K562 (cell line): ENCODE data around the gene CACYBP. TPM values are rescaled to one million over a fixed set of nuclear protein-coding genes. Genes with fewer than 3 reads are reported as not detected.
A peak's percentile ranks its signal among the peaks of the same experiment; 100 is the strongest.

Experiments used
- ATAC-seq: fragments of 200-7000 bp; cut with Tn5 transposase; 3 replicates; pipeline ENCODE4 v1.9.1; 2020; ENCODE audit warnings: moderate library complexity
- Bru-seq: library from RNA; stranded (reverse); fragments of 400-500 nt; gene quantifications from one replicate; lab custom pipeline; 2021; lab: Mats Ljungman, UMichigan
- BruChase-seq, 2 experiments: library from RNA; stranded (reverse); fragments of 400-500 nt; gene quantifications; one replicate each; lab custom pipeline; 2021; lab: Mats Ljungman, UMichigan
- BruUV-seq: library from RNA; stranded (reverse); fragments of 400-500 nt; replicated peaks from 2 replicates; lab custom pipeline; 2021; lab: Mats Ljungman, UMichigan
- CTCF ChIA-PET: fragments of 300-600 bp; formaldehyde crosslinking; extraction: SDS; loops from one replicate; lab custom pipeline; 2021; ENCODE audit warnings: low intra/inter-chr PET ratio; lab: Yijun Ruan, JAX
- POLR2A ChIA-PET: fragments of 300-600, 350-650 bp; sonication (Branson Sonifier 250); formaldehyde crosslinking; extraction: SDS; loops from one replicate; lab custom pipeline; 2021; ENCODE audit warnings: antibody characterized with exemption, inconsistent platforms; lab: Yijun Ruan, JAX
- DNase-seq, 4 experiments: peaks; one replicate each; pipeline versions ENCODE4 v3.0.0 to v3.0.0-alpha.2; 2011 to 2018; ENCODE audit warnings: low spot score in 3 of 4, mixed read lengths in 3 of 4; ENCODE audit errors: extremely low read depth in 1 of 4
- FAIRE-seq: peaks from 2 replicates; lab custom pipeline; 2011; peaks lifted over from hg19 to GRCh38; lab: Jason Lieb, UNC
- H2AFZ ChIP-seq: 2 replicates; pipeline ENCODE4 v1.6.0; 2011; ENCODE audit warnings: low read depth, low read length, control low read depth, inconsistent platforms
- H3K27ac ChIP-seq: fragments of 200-600 bp; 3 replicates; pipeline ENCODE4 v1.8.0; 2011; ENCODE audit warnings: low read depth, mild to moderate bottlenecking, control low read depth, inconsistent platforms, low read length, moderate library complexity, mixed read lengths; ENCODE audit errors: extremely low read depth
- H3K27me3 ChIP-seq, 2 experiments: fragments of 300-600 bp in 1 of 2; 2 replicates in 1 of 2; 3 replicates in 1 of 2; pipeline versions ENCODE4 v1.6.0 to v1.8.0; 2011; ENCODE audit warnings: inconsistent platforms in 2 of 2, low read length in 2 of 2, mild to moderate bottlenecking in 1 of 2, mixed read lengths in 1 of 2, moderate library complexity in 1 of 2; ENCODE audit not compliant: control insufficient read depth in 2 of 2, insufficient read depth in 2 of 2
- H3K36me3 ChIP-seq: fragments of 300-600 bp; 3 replicates; pipeline ENCODE4 v1.8.0; 2011; ENCODE audit warnings: mild to moderate bottlenecking, low read length, inconsistent platforms; ENCODE audit not compliant: control insufficient read depth, insufficient read depth
- H3K4me1 ChIP-seq, 2 experiments: fragments of 200-600 bp in 1 of 2; replicated peaks in 1 of 2; 2 replicates in 1 of 2; 3 replicates in 1 of 2; pipeline versions ENCODE4 v1.5.1 to v1.8.0; 2011; ENCODE audit warnings: inconsistent platforms in 2 of 2, low read length in 2 of 2, mild to moderate bottlenecking in 1 of 2, mixed read lengths in 1 of 2, moderate library complexity in 1 of 2; ENCODE audit not compliant: control insufficient read depth in 2 of 2, insufficient read depth in 2 of 2
- H3K4me2 ChIP-seq: 2 replicates; pipeline ENCODE4 v1.6.1; 2011; ENCODE audit warnings: low read length, control low read depth, inconsistent platforms, mixed read lengths; ENCODE audit not compliant: insufficient read depth
- H3K4me3 ChIP-seq: fragments of 200-600 bp; sonication (generic), shearing (Covaris generic); 2 replicates; pipeline ENCODE4 v1.5.1; 2016; ENCODE audit warnings: control low read depth, inconsistent platforms
- H3K79me2 ChIP-seq: fragments of 200-600 bp; 3 replicates; pipeline ENCODE4 v1.8.0; 2011; ENCODE audit warnings: low read length, inconsistent platforms; ENCODE audit not compliant: control insufficient read depth, insufficient read depth
- H3K9ac ChIP-seq, 2 experiments: 2 replicates each; pipeline versions ENCODE4 v1.6.0 to v1.6.1; 2011; ENCODE audit warnings: low read depth in 2 of 2, low read length in 2 of 2, control low read depth in 1 of 2, inconsistent platforms in 1 of 2, mild to moderate bottlenecking in 1 of 2, mixed read lengths in 1 of 2; ENCODE audit not compliant: insufficient read depth in 1 of 2
- H3K9me1 ChIP-seq: one replicate; pipeline ENCODE4 v1.6.0; 2011; ENCODE audit warnings: inconsistent platforms, mild to moderate bottlenecking, low read length, moderate library complexity; ENCODE audit not compliant: control insufficient read depth, insufficient read depth
- H3K9me3 ChIP-seq: replicated peaks from 2 replicates; pipeline ENCODE4 v1.5.1; 2011; ENCODE audit warnings: low read depth, low read length, inconsistent platforms; ENCODE audit not compliant: control insufficient read depth, insufficient read depth
- H4K20me1 ChIP-seq: replicated peaks from 2 replicates; pipeline ENCODE4 v1.6.1; 2011; ENCODE audit warnings: low read length, inconsistent platforms, mixed read lengths; ENCODE audit not compliant: control insufficient read depth, insufficient read depth
- CBX1 ChIP-seq: sonication (generic); IDR thresholded peaks from 2 replicates; pipeline ENCODE4 v1.6.1; 2016; ENCODE audit warnings: antibody characterized with exemption, low read depth, mild to moderate bottlenecking
- ETV6 ChIP-seq, 3 experiments: fragments of 150-350 bp in 1 of 3; sonication (generic) in 1 of 3; formaldehyde crosslinking in 1 of 3; IDR thresholded peaks; 2 replicates each; pipeline versions ENCODE4 v1.6.1 to v1.8.0; 2014 to 2022; ENCODE audit warnings: borderline replicate concordance in 2 of 3, low read depth in 2 of 3, antibody characterized with exemption in 1 of 3, low read length in 1 of 3, mild to moderate bottlenecking in 1 of 3, missing genetic modification reagents in 1 of 3
- FIP1L1 ChIP-seq: fragments of 200-400 bp; formaldehyde crosslinking; IDR thresholded peaks from 2 replicates; pipeline ENCODE4 v1.6.1; 2018; ENCODE audit warnings: mild to moderate bottlenecking, low read depth, low read length; ENCODE audit not compliant: poor library complexity, severe bottlenecking
- FUS ChIP-seq: fragments of 200-400 bp; formaldehyde crosslinking; optimal IDR thresholded peaks from 2 replicates; pipeline ENCODE3; 2017; ENCODE audit warnings: low read depth, low read length
- HES1 ChIP-seq: fragments of 450-650 bp; IDR thresholded peaks from 2 replicates; pipeline ENCODE4 v1.6.1; 2016; ENCODE audit warnings: low read depth, mild to moderate bottlenecking, moderate library complexity
- KAT7 ChIP-seq: sonication (generic); formaldehyde crosslinking; IDR thresholded peaks from 2 replicates; pipeline ENCODE4 v1.8.0; 2022; ENCODE audit warnings: missing genetic modification reagents, mild to moderate bottlenecking, borderline replicate concordance
- MAZ ChIP-seq, 2 experiments: fragments of 450-650 bp in 1 of 2; sonication (generic) in 1 of 2; formaldehyde crosslinking; IDR thresholded peaks in 1 of 2; conservative IDR thresholded peaks in 1 of 2; 2 replicates each; pipeline versions ENCODE4 v1.4.0 to v1.5.0; 2020; ENCODE audit warnings: mild to moderate bottlenecking in 1 of 2, missing genetic modification reagents in 1 of 2
- MTA3 ChIP-seq: fragments of 450-650 bp; formaldehyde crosslinking; IDR thresholded peaks from 2 replicates; pipeline ENCODE4 v1.6.1; 2017; ENCODE audit warnings: mild to moderate bottlenecking, borderline replicate concordance
- POLR2AphosphoS5 ChIP-seq: IDR thresholded peaks from 2 replicates; pipeline ENCODE4 v1.6.1; 2011; ENCODE audit warnings: mild to moderate bottlenecking, low read depth, low read length, moderate library complexity; ENCODE audit not compliant: control insufficient read depth, insufficient read depth
- POLR3A ChIP-seq: IDR thresholded peaks from 2 replicates; pipeline ENCODE4 v1.6.1; 2011; ENCODE audit warnings: borderline replicate concordance, mild to moderate bottlenecking, moderate library complexity; ENCODE audit not compliant: insufficient read length, insufficient read depth; ENCODE audit errors: extremely low read depth
- U2AF1 ChIP-seq: fragments of 200-400 bp; formaldehyde crosslinking; optimal IDR thresholded peaks from 2 replicates; pipeline ENCODE3; 2017; ENCODE audit warnings: mild to moderate bottlenecking, low read depth, low read length, moderate library complexity
- WGBS: fragments of 100-300 bp; shearing (Covaris generic); methylation state at CpG from one replicate; pipeline ENCODE4 v1.1.6; 2016; ENCODE audit warnings: low coverage, mixed read lengths; ENCODE audit not compliant: insufficient coverage; ENCODE audit errors: missing lambda C conversion rate; 5-methylcytosine and 5-hydroxymethylcytosine counted together
- in situ Hi-C: fragments of 300-500 bp; cut with MboI; formaldehyde crosslinking; loops from 4 replicates; pipeline ENCODE4 v1.15.0; 2018; ENCODE audit warnings: inconsistent platforms, mixed read lengths
- intact Hi-C: fragments of 100-400 bp; cut with micrococcal nuclease; formaldehyde crosslinking; loops from 2 replicates; pipeline ENCODE4 v1.14.2; 2022
- long read RNA-seq, 3 experiments: library from polyadenylated mRNA in 2 of 3; library from RNA in 1 of 3; unstranded in 2 of 3; stranded (forward) in 1 of 3; transcript quantifications; one replicate each; pipeline ENCODE4 v2.0.0, GENCODE V29; 2019 to 2022
- polyA minus RNA-seq, 3 experiments: library from RNA; depleted of rRNA, polyadenylated mRNA; stranded (reverse); fragments of >200 nt; gene quantifications; 2 replicates each; pipeline ENCODE4 v1.2.3, GENCODE V29; 2011
- polyA plus RNA-seq, 8 experiments: library from polyadenylated mRNA; depleted of rRNA in 4 of 8; stranded (reverse) in 5 of 8; unstranded in 3 of 8; fragments of >200 nt; fragmentation: Nextera tagmentation in 2 of 8; fragmentation: Illumina TruSeq in 1 of 8; extraction: Ambion mirVana in 2 of 8; extraction: Trizol in 1 of 8; gene quantifications; 2 replicates each; pipeline versions ENCODE4 v1.2.1 to v1.2.3, GENCODE V29; 2011 to 2014; ENCODE audit warnings: inconsistent platforms in 1 of 8, missing spikeins in 1 of 8
- total RNA-seq, 7 experiments: library from RNA; depleted of rRNA in 6 of 7; stranded (reverse); fragments of >200 nt in 6 of 7; fragmentation: Illumina TruSeq in 2 of 7; extraction: Trizol in 2 of 7; gene quantifications; 2 replicates each; pipeline versions ENCODE4 v1.2.1 to v1.2.3, GENCODE V29; 2011 to 2021; ENCODE audit warnings: low replicate concordance in 1 of 7

Gene CACYBP
- total RNA-seq (2011; cell fraction: chromatin; rRNA removed; ENCODE audit: low replicate concordance), result 23.3 and 112 TPM in 2 replicates
- total RNA-seq (2011; cell fraction: nucleolus; rRNA removed), result 24.3 and 27.0 TPM in 2 replicates
- 34.6 and 38.8 TPM in 2 replicates for total RNA-seq (2011; cell fraction: nucleoplasm; rRNA removed)
- total RNA-seq (2014; rRNA removed), result 696 and 1,428 TPM in 2 replicates
- total RNA-seq (2014; rRNA removed; fragmentation: Illumina TruSeq; extraction: Trizol), result 461 and 476 TPM in 2 replicates
- 488 and 504 TPM in 2 replicates for total RNA-seq (2015; rRNA removed; fragmentation: Illumina TruSeq; extraction: Trizol)
- 337 and 346 TPM in 2 replicates for total RNA-seq (2021)
- 96.9 and 147 TPM in 2 replicates for polyA plus RNA-seq (2011; rRNA removed)
- 33.9 and 55.7 TPM in 2 replicates for polyA plus RNA-seq (2011; cell fraction: cytosol; rRNA removed)
- 25.6 and 30.5 TPM in 2 replicates for polyA plus RNA-seq (2011; cell fraction: nucleus; rRNA removed)
- 217 and 328 TPM in 2 replicates for polyA plus RNA-seq (2012)
- 455 and 517 TPM in 2 replicates for polyA plus RNA-seq (2014; fragmentation: Illumina TruSeq; extraction: Trizol)
- polyA plus RNA-seq (2014; fragmentation: Nextera tagmentation; extraction: Ambion mirVana), result 100 to 1,000 TPM; 468 to 510 TPM
- 1,244 and 1,576 TPM in 2 replicates for polyA plus RNA-seq (2014; rRNA removed)
- polyA minus RNA-seq (2011; rRNA and poly(A)+ RNA removed), result 106 and 118 TPM in 2 replicates
- polyA minus RNA-seq (2011; cell fraction: cytosol; rRNA and poly(A)+ RNA removed), result 54.5 and 56.8 TPM in 2 replicates
- polyA minus RNA-seq (2011; cell fraction: nucleus; rRNA and poly(A)+ RNA removed), result 30.0 and 70.6 TPM in 2 replicates
- Bru-seq, nascent RNA, result percentile 97 among the genes with signal in this experiment
- percentile 94 among the genes with signal in this experiment for BruChase-seq, experiment 1, labeled RNA remaining after a 2-hour chase
- BruChase-seq, experiment 2, labeled RNA remaining after a 6-hour chase, result percentile 97 among the genes with signal in this experiment
- long read RNA-seq, experiment 1, transcript CACYBP-201 (6 exons, 2,766 nt), result major isoform, 932 of 1,252 reads
- long read RNA-seq, experiment 1, transcript CACYBP-209 (6 exons, 2,835 nt), result minor isoform, 25 of 1,252 reads
- long read RNA-seq, experiment 1, transcript CACYBP-202 (6 exons, 1,059 nt), result minor isoform, 6 of 1,252 reads
- long read RNA-seq, experiment 1, partial matches to known transcripts, result 19 of 1,252 reads
- long read RNA-seq, experiment 1, other reads (novel, unspliced or antisense), result 268 of 1,252 reads
- long read RNA-seq, experiment 2, transcript CACYBP-209 (6 exons, 2,835 nt), result minor isoform, 12 of 487 reads
- long read RNA-seq, experiment 2, transcript CACYBP-201 (6 exons, 2,766 nt), result major isoform, 388 of 487 reads
- long read RNA-seq, experiment 2, partial matches to known transcripts, result 37 of 487 reads
- long read RNA-seq, experiment 2, other reads (novel, unspliced or antisense), result 46 of 487 reads
- long read RNA-seq, experiment 3, transcript CACYBP-207 (5 exons, 804 nt), result minor isoform, 44 of 572 reads
- long read RNA-seq, experiment 3, transcript CACYBP-209 (6 exons, 2,835 nt), result minor isoform, 15 of 572 reads
- long read RNA-seq, experiment 3, transcript CACYBP-201 (6 exons, 2,766 nt), result major isoform, 482 of 572 reads
- long read RNA-seq, experiment 3, partial matches to known transcripts, result 11 of 572 reads
- long read RNA-seq, experiment 3, other reads (novel, unspliced or antisense), result 16 of 572 reads

- H3K4me3 ChIP-seq, result peak within 1 kb of the TSS; percentile 90
- H4K20me1 ChIP-seq, result no peaks in the 10 kb centered on the region; the same call in none of the 2 replicates
- no peaks in the 10 kb centered on the region for H3K9me3 ChIP-seq
- H3K9me1 ChIP-seq, result no peaks in the 10 kb centered on the region
- H2AFZ ChIP-seq, result peak within 1 kb of the TSS; percentile 99
- no peaks in the 10 kb centered on the region for H3K27me3 ChIP-seq
- peaks cover 77% of the 10 kb centered on the region for H3K79me2 ChIP-seq
- ATAC-seq (peak; percentile 85), DNase-seq (peak in 1 of 4 experiments; percentile 51), FAIRE-seq (no peak)
- peak within 1 kb of the TSS; percentile 97 for H3K4me2 ChIP-seq
- in situ Hi-C loops, result loop anchor here (5.0 to 25.0 kb wide), 2 partner anchors 233 to 738 kb away; no protein-coding TSS in a partner anchor
- peak within 1 kb of the TSS; percentile 98 to 99 for H3K9ac ChIP-seq
- intact Hi-C loops, result loop anchor here (2.0 to 5.0 kb wide), 3 partner anchors 23 to 738 kb away; partner anchors contain the start of gene MRPS14
- WGBS, result under 1% methylated on average over 40 of the region's 71 CpGs
- CTCF ChIA-PET, result interaction anchor here (3.5 kb wide), 1 partner anchor 230 kb away, joined by 38 read pairs; no protein-coding TSS in a partner anchor
- peaks cover 13 to 31% of the 10 kb centered on the region in 2 experiments; a peak in 4 of 5 replicates for H3K4me1 ChIP-seq
- BruUV-seq, result no TSS peak
- POLR2A ChIA-PET, result interaction anchor here (0.6 to 4.1 kb wide), 28 partner anchors 9 to 1026 kb away, joined by 3 to 65 read pairs (median 4); partner anchors contain the start of gene MRPS14
- peaks cover 33% of the 10 kb centered on the region for H3K36me3 ChIP-seq
- H3K27ac ChIP-seq, result peak within 1 kb of the TSS; percentile 99
- TF ChIP-seq U2AF1 (peak; percentile 75), HES1 (peak; percentile 86), FIP1L1 (peak; percentile 73), CBX1 (peak; percentile 61), MAZ (CRISPR knock-in tag; conservative IDR thresholded peaks at IDR 0.05 in 1 of 2, IDR thresholded peaks at IDR 0.05 in 1 of 2) (peak; percentile 48 to 65; a peak in 2 of 4 replicates), POLR2AphosphoS5 (peak; percentile 25; the same call in 1 of the 2 replicates), KAT7 (peak; percentile 92), FUS (peak; percentile 68), MTA3 (peak; percentile 77; the same call in 1 of the 2 replicates), POLR3A (no peak), ETV6 (IDR thresholded peaks at IDR 0.05; ENCODE audit: borderline replicate concordance in 1 of 2, low read depth in 2 of 2, low read length in 1 of 2) (no peak), ETV6 (CRISPR knock-in tag; IDR thresholded peaks at IDR 0.05; ENCODE audit: borderline replicate concordance) (0 out of 2 replicates have a peak, but pooled peaks have one; percentile 44)
Measured at GRCh38 chr1:174999936-175000696, at the start of gene CACYBP. Gene CACYBP, plus strand, starts transcription at chr1:174999947. Its CDS starts 234 bp downstream, at chr1:175000181.
